Keratinocyte (primary cell): ENCODE measurements around the gene CNOT4. TPM values are rescaled to one million over a fixed set of nuclear protein-coding genes. Genes with fewer than 3 reads are reported as not detected.

Source experiments
- DNase-seq: peaks from one replicate; pipeline ENCODE4 v3.0.0-alpha.2; 2011; ENCODE audit warnings: low read depth, missing footprints, low spot score
- FAIRE-seq: peaks from 2 replicates; lab custom pipeline; 2011; peaks lifted over from hg19 to GRCh38; lab: Jason Lieb, UNC
- H2AFZ ChIP-seq: 2 replicates; pipeline ENCODE4 v1.6.0; 2012; ENCODE audit warnings: low read length, control low read depth, inconsistent platforms; ENCODE audit not compliant: control insufficient read depth
- H3K27ac ChIP-seq: 2 replicates; pipeline ENCODE4 v1.5.1; 2011; ENCODE audit warnings: low read length; ENCODE audit not compliant: control insufficient read depth, insufficient read depth
- H3K27me3 ChIP-seq: 3 replicates; pipeline ENCODE4 v1.6.0; 2011; ENCODE audit warnings: low read length; ENCODE audit not compliant: control insufficient read depth, insufficient read depth; ENCODE audit errors: extremely low read depth
- H3K36me3 ChIP-seq, 2 experiments: 2 replicates in 1 of 2; 3 replicates in 1 of 2; pipeline ENCODE4 v1.5.1; 2011; ENCODE audit warnings: low read length in 2 of 2, mild to moderate bottlenecking in 1 of 2; ENCODE audit not compliant: control insufficient read depth in 2 of 2, insufficient read depth in 2 of 2; ENCODE audit errors: extremely low read depth in 1 of 2
- H3K4me1 ChIP-seq: 3 replicates; pipeline ENCODE4 v1.5.1; 2011; ENCODE audit warnings: low read length; ENCODE audit not compliant: control insufficient read depth, insufficient read depth; ENCODE audit errors: extremely low read depth
- H3K4me2 ChIP-seq: 3 replicates; pipeline ENCODE4 v1.6.0; 2011; ENCODE audit warnings: low read depth, low read length; ENCODE audit not compliant: control insufficient read depth, insufficient read depth; ENCODE audit errors: extremely low read depth
- H3K4me3 ChIP-seq, 3 experiments: fragments of 200-600 bp in 1 of 3; sonication (generic) in 1 of 3; 2 replicates in 2 of 3; 3 replicates in 1 of 3; pipeline ENCODE4 v1.5.1; 2011 to 2016; ENCODE audit warnings: low read length in 3 of 3, mild to moderate bottlenecking in 3 of 3, control low read depth in 2 of 3, inconsistent platforms in 1 of 3, low read depth in 1 of 3, mixed read lengths in 1 of 3, mixed run types in 1 of 3, moderate library complexity in 1 of 3; ENCODE audit not compliant: control insufficient read depth in 2 of 3, insufficient read depth in 2 of 3; ENCODE audit errors: extremely low read depth in 1 of 3
- H3K79me2 ChIP-seq: 2 replicates; pipeline ENCODE4 v1.6.0; 2012; ENCODE audit warnings: low read length; ENCODE audit not compliant: control insufficient read depth, insufficient read depth
- H3K9ac ChIP-seq: 3 replicates; pipeline ENCODE4 v1.6.0; 2011; ENCODE audit warnings: low read length; ENCODE audit not compliant: control insufficient read depth, insufficient read depth; ENCODE audit errors: extremely low read depth
- H3K9me1 ChIP-seq: 3 replicates; pipeline ENCODE4 v1.6.0; 2011; ENCODE audit warnings: low read length; ENCODE audit not compliant: control insufficient read depth, insufficient read depth; ENCODE audit errors: extremely low read depth
- H3K9me3 ChIP-seq: 2 replicates; pipeline ENCODE4 v1.5.1; 2012; ENCODE audit warnings: low read depth, low read length; ENCODE audit not compliant: control insufficient read depth
- H4K20me1 ChIP-seq: 3 replicates; pipeline ENCODE4 v1.6.0; 2011; ENCODE audit warnings: low read length; ENCODE audit not compliant: control insufficient read depth, insufficient read depth; ENCODE audit errors: extremely low read depth
- EZH2 ChIP-seq: IDR thresholded peaks from one replicate; pipeline ENCODE4 v1.6.1; 2012; ENCODE audit warnings: inconsistent platforms, mild to moderate bottlenecking, low read length, moderate library complexity
- dilution Hi-C: fragments of 300-500 bp; cut with MboI; formaldehyde crosslinking; loops from one replicate; pipeline ENCODE4 v1.7.0; 2020; ENCODE audit warnings: low sequenced_read_pairs; ENCODE audit not compliant: extremely low pct_ligation_motif_present
- polyA plus RNA-seq, 5 experiments: library from polyadenylated mRNA; depleted of rRNA in 3 of 5; stranded (reverse) in 3 of 5; stranded (forward) in 1 of 5; unstranded in 1 of 5; fragments of >200 nt; gene quantifications; 1 replicate in 1 of 5; 2 replicates in 3 of 5; 3 replicates in 1 of 5; pipeline versions ENCODE4 v1.2.1 to v1.2.3, GENCODE V29; 2011 to 2012; ENCODE audit warnings: missing spikeins in 2 of 5, low read depth in 1 of 5, low replicate concordance in 1 of 5
- TF ChIP-seq, protein P1 (sequence below), 3 experiments: IDR thresholded peaks in 1 of 3; conservative IDR thresholded peaks in 1 of 3; optimal IDR thresholded peaks in 1 of 3; 2 replicates in 2 of 3; 3 replicates in 1 of 3; pipeline versions ENCODE3 to v1.5.1; 2011; ENCODE audit warnings: low read length in 3 of 3, mild to moderate bottlenecking in 3 of 3, moderate library complexity in 2 of 3, control low read depth in 1 of 3, inconsistent platforms in 1 of 3; ENCODE audit not compliant: insufficient read depth in 2 of 3; ENCODE audit errors: extremely low read depth in 1 of 3

The CNOT4 gene
- polyA plus RNA-seq, 1 donor (not counting 4 experiments of a cell fraction or from before 2014, with no cell fraction given): 11.4 TPM

DNA sequence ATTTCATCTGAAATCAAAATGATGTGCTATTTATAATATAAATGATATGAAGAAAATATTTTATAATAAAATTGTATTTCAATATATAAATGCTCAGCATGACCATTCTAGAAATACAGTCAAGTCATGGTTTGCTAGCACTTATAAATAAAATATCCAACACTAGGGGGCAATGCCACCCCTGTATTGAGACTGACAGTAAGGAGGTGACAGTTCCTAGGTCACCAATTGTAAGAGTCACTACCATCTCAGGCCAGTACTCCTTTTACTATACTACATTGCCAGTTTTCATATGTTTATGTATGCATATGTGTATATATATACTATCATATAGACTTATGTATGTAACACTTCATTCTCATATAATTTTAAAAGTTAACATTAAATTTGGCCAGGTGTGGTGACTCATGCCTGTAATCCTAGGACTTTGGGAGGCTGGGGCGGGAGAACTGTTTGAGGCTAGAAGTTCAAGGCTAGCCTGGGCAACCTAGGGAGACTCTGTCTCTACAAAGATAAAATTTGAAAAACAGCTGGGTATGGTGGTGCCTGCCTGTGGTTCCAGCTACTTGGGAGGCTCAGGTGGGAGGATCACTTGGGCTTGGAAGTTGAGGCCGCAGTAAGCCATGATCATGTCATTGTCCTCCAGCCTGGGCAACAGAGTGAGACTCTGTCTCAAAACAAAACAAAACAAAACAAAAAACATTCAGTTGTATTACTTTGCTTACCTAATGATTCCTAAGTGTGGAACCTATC is 2.4 kb upstream of the CNOT4 start:
- H3K9ac ChIP-seq: no peak overlapping the region
- no peak overlapping the region for H3K4me3 ChIP-seq
- no peaks in the 10 kb centered on the region for H3K36me3 ChIP-seq
- H2AFZ ChIP-seq: no peak overlapping the region
- no peaks in the 10 kb centered on the region for H3K9me1 ChIP-seq
- no peak overlapping the region for H3K4me2 ChIP-seq
- FAIRE-seq (no peak), DNase-seq (no peak)
- no peaks in the 10 kb centered on the region for H4K20me1 ChIP-seq
- dilution Hi-C loops: no loop called here
- no peaks in the 10 kb centered on the region for H3K9me3 ChIP-seq
- H3K27ac ChIP-seq: no peak overlapping the region
- no peaks in the 10 kb centered on the region for H3K27me3 ChIP-seq
- TF ChIP-seq, protein P1, sequence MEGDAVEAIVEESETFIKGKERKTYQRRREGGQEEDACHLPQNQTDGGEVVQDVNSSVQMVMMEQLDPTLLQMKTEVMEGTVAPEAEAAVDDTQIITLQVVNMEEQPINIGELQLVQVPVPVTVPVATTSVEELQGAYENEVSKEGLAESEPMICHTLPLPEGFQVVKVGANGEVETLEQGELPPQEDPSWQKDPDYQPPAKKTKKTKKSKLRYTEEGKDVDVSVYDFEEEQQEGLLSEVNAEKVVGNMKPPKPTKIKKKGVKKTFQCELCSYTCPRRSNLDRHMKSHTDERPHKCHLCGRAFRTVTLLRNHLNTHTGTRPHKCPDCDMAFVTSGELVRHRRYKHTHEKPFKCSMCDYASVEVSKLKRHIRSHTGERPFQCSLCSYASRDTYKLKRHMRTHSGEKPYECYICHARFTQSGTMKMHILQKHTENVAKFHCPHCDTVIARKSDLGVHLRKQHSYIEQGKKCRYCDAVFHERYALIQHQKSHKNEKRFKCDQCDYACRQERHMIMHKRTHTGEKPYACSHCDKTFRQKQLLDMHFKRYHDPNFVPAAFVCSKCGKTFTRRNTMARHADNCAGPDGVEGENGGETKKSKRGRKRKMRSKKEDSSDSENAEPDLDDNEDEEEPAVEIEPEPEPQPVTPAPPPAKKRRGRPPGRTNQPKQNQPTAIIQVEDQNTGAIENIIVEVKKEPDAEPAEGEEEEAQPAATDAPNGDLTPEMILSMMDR (optimal IDR thresholded peaks at IDR 0.05 in 1 of 3, IDR thresholded peaks at IDR 0.05 in 1 of 3, conservative IDR thresholded peaks at IDR 0.05 in 1 of 3; ENCODE audit: extremely low read depth in 1 of 3, insufficient read depth in 2 of 3, low read length in 3 of 3): peak; percentile 31 to 60 (median 45)
- TF ChIP-seq EZH2: no peak
- peaks cover 15% of the 10 kb centered on the region for H3K4me1 ChIP-seq
- H3K79me2 ChIP-seq: peaks cover 26% of the 10 kb centered on the region

DNA sequence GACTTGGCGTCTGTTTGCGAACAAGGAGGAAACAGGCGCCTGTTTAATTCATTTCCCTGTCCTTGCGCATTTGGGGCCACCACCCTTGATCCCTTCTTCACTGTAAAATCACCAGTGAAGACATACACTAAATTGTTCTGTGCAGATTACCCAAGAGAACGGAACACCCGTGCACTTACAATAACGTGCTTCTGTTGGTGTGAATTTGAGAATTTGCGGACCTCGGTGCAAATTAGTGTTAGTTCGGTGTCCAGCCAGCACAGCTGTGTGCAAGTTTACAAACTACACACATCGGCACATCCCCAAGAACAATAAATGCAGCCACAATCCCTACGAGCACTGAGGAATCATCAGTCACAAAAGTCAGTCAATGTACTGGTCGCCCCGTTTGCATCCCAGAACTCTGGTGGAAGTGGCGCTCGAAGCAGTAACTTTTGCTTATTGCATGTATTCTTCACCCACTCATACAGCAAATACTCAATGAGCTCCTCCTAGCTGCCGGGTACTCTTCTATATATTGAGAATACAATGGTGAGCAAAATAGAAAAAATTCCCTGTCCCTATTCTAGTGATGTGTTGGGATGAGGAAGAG is 786 bp upstream of the CNOT4 start:
- Histone ChIP-seq H3K9me3 (no peaks in the 10 kb centered on the region), H3K4me3 (peak overlapping the region; percentile 80 to 100 (median 97)), H2AFZ (peak overlapping the region; percentile 100), H4K20me1 (no peaks in the 10 kb centered on the region), H3K9me1 (no peaks in the 10 kb centered on the region), H3K79me2 (peaks cover 40% of the 10 kb centered on the region), H3K36me3 (no peaks in the 10 kb centered on the region), H3K27me3 (no peaks in the 10 kb centered on the region), H3K4me1 (peaks cover 20% of the 10 kb centered on the region), H3K4me2 (peak overlapping the region; percentile 100), H3K27ac (peak overlapping the region; percentile 98), H3K9ac (peak overlapping the region; percentile 99)
- TF ChIP-seq EZH2: no peak
- TF ChIP-seq, protein P1 (optimal IDR thresholded peaks at IDR 0.05 in 1 of 3, IDR thresholded peaks at IDR 0.05 in 1 of 3, conservative IDR thresholded peaks at IDR 0.05 in 1 of 3; ENCODE audit: extremely low read depth in 1 of 3, insufficient read depth in 2 of 3, low read length in 3 of 3): no peak
- dilution Hi-C loops: no loop called here
- FAIRE-seq: no peak
- DNase-seq: no peak
